ENCODE results near the gene ABL1.
A peak's percentile ranks its signal among the peaks of the same experiment; 100 is the strongest.

ABL1 gene

DNA sequence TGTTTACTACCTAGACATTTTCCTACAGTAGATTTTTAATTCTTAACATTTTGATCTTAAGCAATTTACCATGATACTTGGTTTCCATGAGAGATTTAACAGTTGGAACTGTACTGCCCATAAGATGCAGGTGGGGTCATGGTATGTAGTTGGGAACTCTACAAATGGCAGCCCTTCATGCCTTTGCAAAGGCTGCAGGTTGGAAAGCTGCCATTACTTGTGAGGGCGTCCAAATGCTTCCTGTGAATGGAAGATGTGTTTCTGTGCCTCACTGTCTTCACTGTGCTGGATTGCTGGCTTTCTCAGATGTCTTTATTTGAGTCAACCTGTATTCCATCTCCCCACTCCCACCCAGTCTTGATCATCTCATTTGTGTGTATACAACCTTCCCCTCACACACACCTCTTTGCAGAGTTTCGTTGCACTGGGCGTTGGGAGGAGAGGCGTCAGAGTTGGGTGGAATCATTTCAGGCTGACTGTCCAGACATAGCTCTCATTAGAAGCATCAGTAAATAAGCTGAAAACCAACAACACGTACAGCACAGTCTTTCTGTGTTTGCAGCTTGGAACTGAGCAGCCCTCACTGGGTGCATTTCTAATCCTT is 14.8 kb upstream of the ABL1 start:
- no peak overlapping the region for H3K4me3 ChIP-seq (replicated peaks in 1 of 2; ENCODE audit: low read depth in 2 of 2, low read length in 2 of 2)
- peak in 1 of 2 donors; percentile 30 for DNase-seq (ENCODE audit: low read depth in 2 of 2)
- TF ChIP-seq, protein P1, sequence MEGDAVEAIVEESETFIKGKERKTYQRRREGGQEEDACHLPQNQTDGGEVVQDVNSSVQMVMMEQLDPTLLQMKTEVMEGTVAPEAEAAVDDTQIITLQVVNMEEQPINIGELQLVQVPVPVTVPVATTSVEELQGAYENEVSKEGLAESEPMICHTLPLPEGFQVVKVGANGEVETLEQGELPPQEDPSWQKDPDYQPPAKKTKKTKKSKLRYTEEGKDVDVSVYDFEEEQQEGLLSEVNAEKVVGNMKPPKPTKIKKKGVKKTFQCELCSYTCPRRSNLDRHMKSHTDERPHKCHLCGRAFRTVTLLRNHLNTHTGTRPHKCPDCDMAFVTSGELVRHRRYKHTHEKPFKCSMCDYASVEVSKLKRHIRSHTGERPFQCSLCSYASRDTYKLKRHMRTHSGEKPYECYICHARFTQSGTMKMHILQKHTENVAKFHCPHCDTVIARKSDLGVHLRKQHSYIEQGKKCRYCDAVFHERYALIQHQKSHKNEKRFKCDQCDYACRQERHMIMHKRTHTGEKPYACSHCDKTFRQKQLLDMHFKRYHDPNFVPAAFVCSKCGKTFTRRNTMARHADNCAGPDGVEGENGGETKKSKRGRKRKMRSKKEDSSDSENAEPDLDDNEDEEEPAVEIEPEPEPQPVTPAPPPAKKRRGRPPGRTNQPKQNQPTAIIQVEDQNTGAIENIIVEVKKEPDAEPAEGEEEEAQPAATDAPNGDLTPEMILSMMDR (IDR thresholded peaks at IDR 0.05; ENCODE audit: low read depth, low read length), result no peak

DNA sequence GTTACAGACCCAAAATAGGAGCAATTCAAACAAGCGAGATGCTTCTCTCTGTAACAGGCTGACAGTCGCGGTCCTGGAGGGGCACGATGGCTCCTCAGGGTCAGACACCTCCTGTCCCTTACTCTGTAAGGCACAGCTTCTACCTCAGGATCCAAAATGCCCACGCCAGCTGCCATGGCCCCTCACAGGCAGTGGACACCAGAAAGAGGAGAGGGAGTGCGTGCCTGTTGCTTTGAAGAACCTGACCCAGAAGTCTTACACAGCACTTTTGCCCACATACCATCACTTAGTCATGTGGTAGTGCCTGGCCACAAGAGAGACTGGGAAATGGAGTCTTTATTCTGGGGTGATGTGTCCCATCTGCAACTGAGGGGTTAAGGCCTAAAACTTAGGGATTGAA is 11.6 kb upstream of the ABL1 start:
- TF ChIP-seq, protein P1 (IDR thresholded peaks at IDR 0.05; ENCODE audit: low read depth, low read length), result no peak
- no peak overlapping the region for H3K4me3 ChIP-seq (replicated peaks in 1 of 2; ENCODE audit: low read depth in 2 of 2, low read length in 2 of 2)
- DNase-seq (ENCODE audit: low read depth in 2 of 2), result no peak

DNA sequence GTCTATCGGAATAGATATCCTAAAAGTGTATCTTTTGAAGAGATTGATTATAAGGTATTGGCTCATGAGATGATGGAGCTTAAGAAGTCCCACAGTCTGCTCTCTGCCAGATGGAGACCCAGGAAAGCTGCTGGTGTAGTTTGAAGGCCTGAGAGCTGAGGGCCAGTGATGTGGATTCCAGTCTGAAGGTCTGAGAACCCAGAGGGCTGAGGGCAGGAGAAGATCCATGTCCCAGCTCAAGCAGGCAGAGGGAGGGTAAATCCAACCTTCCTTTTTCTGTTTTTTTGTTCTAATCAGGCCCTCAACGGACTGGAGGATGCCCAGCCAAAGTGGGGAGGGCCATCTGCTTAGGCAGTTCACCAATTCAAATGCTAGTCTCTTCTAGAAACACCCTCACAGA is 11.0 kb upstream of the ABL1 start:
- TF ChIP-seq, protein P1 (IDR thresholded peaks at IDR 0.05; ENCODE audit: low read depth, low read length), result no peak
- DNase-seq (ENCODE audit: low read depth in 2 of 2), result no peak
- no peak overlapping the region for H3K4me3 ChIP-seq (replicated peaks in 1 of 2; ENCODE audit: low read depth in 2 of 2, low read length in 2 of 2)

DNA sequence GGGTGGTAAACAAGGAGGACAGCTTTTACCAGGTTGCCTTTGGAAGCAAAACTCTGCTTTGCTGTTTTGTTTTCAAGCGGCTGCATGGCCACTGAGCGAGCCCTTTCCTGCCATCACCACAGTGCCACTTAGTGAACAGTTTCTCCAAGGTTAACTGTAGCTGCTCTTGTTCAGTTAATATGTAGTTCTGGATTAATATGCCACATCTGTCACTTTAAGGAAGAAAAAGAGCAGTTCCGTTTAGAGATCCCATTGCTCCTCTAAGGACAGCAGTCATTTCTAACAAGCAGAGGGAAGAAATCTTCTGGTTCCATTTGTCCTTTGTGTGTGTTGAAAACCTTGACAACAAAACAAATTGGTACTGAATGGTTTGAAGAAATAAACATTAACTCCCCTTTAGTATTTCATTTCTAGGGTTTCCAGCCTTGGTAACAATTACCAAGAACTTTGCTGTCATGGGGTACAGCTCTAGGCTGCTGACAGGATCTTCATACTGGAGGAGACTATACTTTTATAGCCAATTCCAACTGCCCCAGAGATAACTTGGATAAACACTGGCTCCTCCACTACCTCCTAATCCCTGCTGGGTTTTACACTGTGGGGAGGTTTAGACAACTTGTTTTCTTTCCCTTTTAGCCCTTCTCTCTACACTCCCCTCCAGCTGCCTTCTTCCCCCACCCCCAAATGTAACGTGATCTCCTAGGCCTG is 10.3 kb upstream of the ABL1 start:
- TF ChIP-seq, protein P1 (IDR thresholded peaks at IDR 0.05; ENCODE audit: low read depth, low read length), result no peak
- no peak overlapping the region for H3K4me3 ChIP-seq (replicated peaks in 1 of 2; ENCODE audit: low read depth in 2 of 2, low read length in 2 of 2)
- peak; percentile 56 to 81 for DNase-seq (ENCODE audit: low read depth in 2 of 2)

DNA sequence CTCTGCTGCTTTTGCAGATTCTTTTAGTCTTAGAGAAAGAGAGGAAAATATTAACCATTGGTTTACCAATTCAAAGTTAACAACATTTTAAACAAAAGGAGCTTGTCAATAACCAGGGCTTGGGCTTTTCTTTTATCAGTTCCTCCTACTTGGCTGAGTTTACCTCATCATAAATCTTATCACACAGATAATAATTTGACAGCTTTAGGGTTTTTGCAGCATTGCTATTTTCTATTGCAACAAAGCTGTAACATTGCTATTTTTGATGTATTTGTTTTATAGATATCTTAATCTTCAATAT is 9.8 kb upstream of the ABL1 start:
- TF ChIP-seq, protein P1 (IDR thresholded peaks at IDR 0.05; ENCODE audit: low read depth, low read length), result no peak
- no peak for DNase-seq (ENCODE audit: low read depth in 2 of 2)
- H3K4me3 ChIP-seq (replicated peaks in 1 of 2; ENCODE audit: low read depth in 2 of 2, low read length in 2 of 2), result no peak overlapping the region

DNA sequence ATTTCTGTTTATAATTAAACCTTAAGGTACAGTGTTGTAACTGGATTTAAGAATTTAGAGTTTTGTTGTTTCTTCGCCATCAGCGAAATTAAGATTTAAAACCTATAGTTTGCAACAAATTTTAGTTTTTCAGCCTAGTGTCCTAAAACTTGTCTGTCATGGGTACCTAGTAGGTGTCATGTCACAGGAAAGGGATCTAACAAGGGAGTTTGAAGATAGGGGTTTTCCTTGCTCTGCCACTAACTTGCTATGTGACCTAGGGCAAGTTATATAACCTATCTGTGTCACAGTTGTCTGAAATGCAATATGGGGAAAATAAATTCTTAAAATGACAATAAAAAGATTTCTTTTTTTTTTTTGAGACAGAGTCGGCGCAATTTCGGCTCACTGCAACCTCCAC is 9.2 kb upstream of the ABL1 start:
- TF ChIP-seq, protein P1 (IDR thresholded peaks at IDR 0.05; ENCODE audit: low read depth, low read length), result no peak
- no peak overlapping the region for H3K4me3 ChIP-seq (replicated peaks in 1 of 2; ENCODE audit: low read depth in 2 of 2, low read length in 2 of 2)
- no peak for DNase-seq (ENCODE audit: low read depth in 2 of 2)

DNA sequence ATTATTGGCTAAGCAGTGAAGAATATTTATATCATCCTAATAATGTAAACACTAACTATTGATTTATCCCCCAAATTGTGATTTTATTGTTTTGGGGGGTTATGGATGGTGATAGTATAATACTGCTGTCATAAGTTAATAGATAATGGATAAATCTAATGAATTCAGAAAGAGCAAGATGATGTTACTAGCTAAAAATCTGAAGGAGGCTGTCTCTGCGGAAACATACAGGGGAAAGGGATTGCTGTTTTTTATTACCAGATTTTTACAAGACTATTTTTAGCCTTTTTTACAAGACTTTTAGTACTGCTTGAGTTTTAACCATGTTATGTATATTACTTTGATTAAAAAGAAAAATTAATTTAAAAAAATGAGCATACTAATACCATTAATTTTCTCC is 5.3 kb upstream of the ABL1 start:
- no peak overlapping the region for H3K4me3 ChIP-seq (replicated peaks in 1 of 2; ENCODE audit: low read depth in 2 of 2, low read length in 2 of 2)
- DNase-seq (ENCODE audit: low read depth in 2 of 2), result no peak
- TF ChIP-seq, protein P1 (IDR thresholded peaks at IDR 0.05; ENCODE audit: low read depth, low read length), result no peak
